HG03460 (cell line): ENCODE measurements around the gene LSAMP.
"Not testable (repeated sequence)": the region's sequence is repeated elsewhere in the genome, so short reads cannot be mapped to it uniquely, and the experiment has no call there.

Experiments used
- ATAC-seq: cut with Tn5 transposase; IDR thresholded peaks from one replicate; pipeline ENCODE4 v1.9.1; 2021; ENCODE audit not compliant: unreplicated experiment

Gene LSAMP

GRCh38 chr3:115857518-115858136 lies 587.7 kb downstream of the LSAMP start:
- no peak for ATAC-seq

- ATAC-seq: no peak
These were observed 589.4 kb downstream of the LSAMP start for GRCh38 chr3:115855911-115856310.

- ATAC-seq: no peak
These were observed 592.2 kb downstream of the LSAMP start for GRCh38 chr3:115853104-115853503.

- ATAC-seq: no peak
These were observed 593.0 kb downstream of the LSAMP start for GRCh38 chr3:115852278-115852677.

- no peak for ATAC-seq
These were observed 593.7 kb downstream of the LSAMP start for GRCh38 chr3:115851571-115851970.

- ATAC-seq: no peak
These were observed 596.6 kb downstream of the LSAMP start for GRCh38 chr3:115848641-115849040.

- no peak for ATAC-seq
These were observed 599.3 kb downstream of the LSAMP start for GRCh38 chr3:115845986-115846385.

GRCh38 chr3:115844729-115845128 lies 600.6 kb downstream of the LSAMP start:
- not testable (repeated sequence) for ATAC-seq

- no peak for ATAC-seq
These were observed 602.1 kb downstream of the LSAMP start for GRCh38 chr3:115843206-115843605.

GRCh38 chr3:115839246-115839645 lies 606.0 kb downstream of the LSAMP start:
- no peak for ATAC-seq

- no peak for ATAC-seq
These were observed 606.5 kb downstream of the LSAMP start for GRCh38 chr3:115838786-115839185.

- ATAC-seq: no peak
These were observed 608.3 kb downstream of the LSAMP start for GRCh38 chr3:115836944-115837343.

GRCh38 chr3:115835946-115836345 lies 609.3 kb downstream of the LSAMP start:
- ATAC-seq: no peak

GRCh38 chr3:115834068-115834467 lies 611.2 kb downstream of the LSAMP start:
- ATAC-seq: no peak

- no peak for ATAC-seq
These were observed 612.2 kb downstream of the LSAMP start for GRCh38 chr3:115833074-115833473.

GRCh38 chr3:115832265-115832664 lies 613.0 kb downstream of the LSAMP start:
- ATAC-seq: no peak

GRCh38 chr3:115831864-115832263 lies 613.4 kb downstream of the LSAMP start:
- ATAC-seq: no peak

GRCh38 chr3:115830764-115831395 lies 614.4 kb downstream of the LSAMP start:
- ATAC-seq: no peak

GRCh38 chr3:115828401-115828800 lies 616.9 kb downstream of the LSAMP start:
- no peak for ATAC-seq

GRCh38 chr3:115827495-115827894 lies 617.8 kb downstream of the LSAMP start:
- no peak for ATAC-seq

GRCh38 chr3:115825046-115825445 lies 620.2 kb downstream of the LSAMP start:
- ATAC-seq: no peak

- no peak for ATAC-seq
These were observed 622.2 kb downstream of the LSAMP start for GRCh38 chr3:115823083-115823482.

GRCh38 chr3:115822579-115822978 lies 622.7 kb downstream of the LSAMP start:
- ATAC-seq: no peak
